GM21528 (cell line): Measurements from ENCODE around the gene BORCS5.
"Not testable (repeated sequence)": the region's sequence is repeated elsewhere in the genome, so short reads cannot be mapped to it uniquely, and the experiment has no call there.

Experiments
- ATAC-seq: cut with Tn5 transposase; IDR thresholded peaks from one replicate; pipeline ENCODE4 v1.9.1; 2021; ENCODE audit warnings: mild to moderate bottlenecking, moderate library complexity; ENCODE audit not compliant: unreplicated experiment, low FRiP score

The BORCS5 gene

DNA sequence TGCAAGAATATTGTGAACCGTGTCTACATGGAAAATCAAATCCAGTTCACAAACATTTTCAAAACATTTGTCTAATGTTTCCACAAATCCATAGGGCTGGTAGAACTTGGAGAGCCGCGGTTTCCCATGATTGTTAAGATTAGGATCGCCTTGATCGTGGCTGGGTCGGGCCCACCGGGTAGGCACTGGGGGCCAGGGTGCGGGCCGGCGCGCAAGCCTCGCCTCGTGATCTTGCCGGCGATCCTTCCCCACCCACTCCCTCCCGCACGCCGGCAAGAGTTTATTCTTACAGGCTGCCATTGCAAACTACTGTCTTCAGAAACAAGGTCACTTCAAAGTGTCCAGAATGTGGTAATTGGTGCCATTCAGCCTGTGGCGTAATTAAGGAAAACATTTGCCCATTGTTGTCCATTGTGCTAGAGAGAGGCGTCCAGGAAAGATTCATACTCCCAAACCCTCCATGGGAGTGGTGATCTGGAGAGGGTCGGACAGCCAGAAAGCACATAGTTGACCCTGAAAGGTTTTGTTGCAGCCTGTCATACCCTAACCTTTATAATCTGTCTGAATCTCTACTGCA, 95.5 kb downstream of the BORCS5 start:
- no peak for ATAC-seq

DNA sequence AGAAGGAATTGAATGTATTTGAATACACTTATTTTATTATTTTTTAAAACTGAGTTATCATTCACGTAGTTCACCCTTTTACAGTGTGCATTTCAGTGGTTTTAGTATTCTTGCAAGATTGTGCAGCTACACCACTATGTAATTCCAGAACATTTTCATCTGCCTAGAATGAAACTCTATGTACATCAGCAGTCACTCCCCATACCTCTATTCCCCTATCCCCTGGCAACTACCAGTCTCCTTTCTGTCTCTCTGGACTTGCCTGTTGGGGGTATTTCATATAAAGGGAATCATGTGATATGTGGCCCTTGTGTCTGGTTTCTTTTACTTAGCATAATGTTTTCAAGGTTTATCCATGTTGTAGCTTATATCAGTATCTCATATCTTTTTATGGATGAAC, 96.8 kb downstream of the BORCS5 start:
- no peak for ATAC-seq

DNA sequence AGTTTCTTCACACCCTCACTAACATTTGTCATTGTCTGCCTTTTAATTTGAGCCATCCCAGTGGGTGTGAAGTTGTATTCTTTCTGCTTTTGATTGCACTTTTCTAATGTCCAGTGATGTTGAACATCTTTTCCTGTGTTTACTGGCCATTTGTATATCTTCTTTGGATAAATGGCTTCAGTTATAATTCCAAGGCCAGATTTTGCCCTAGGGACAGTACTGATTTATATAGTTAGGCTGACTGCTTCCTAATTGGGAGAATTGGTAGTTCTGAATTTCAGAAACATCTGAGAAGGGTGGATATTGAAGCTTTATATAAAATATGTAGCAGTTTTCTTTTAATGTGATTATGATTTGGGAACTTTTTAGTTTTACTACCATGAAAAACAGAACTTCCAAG, 97.4 kb downstream of the BORCS5 start:
- ATAC-seq, result no peak

DNA sequence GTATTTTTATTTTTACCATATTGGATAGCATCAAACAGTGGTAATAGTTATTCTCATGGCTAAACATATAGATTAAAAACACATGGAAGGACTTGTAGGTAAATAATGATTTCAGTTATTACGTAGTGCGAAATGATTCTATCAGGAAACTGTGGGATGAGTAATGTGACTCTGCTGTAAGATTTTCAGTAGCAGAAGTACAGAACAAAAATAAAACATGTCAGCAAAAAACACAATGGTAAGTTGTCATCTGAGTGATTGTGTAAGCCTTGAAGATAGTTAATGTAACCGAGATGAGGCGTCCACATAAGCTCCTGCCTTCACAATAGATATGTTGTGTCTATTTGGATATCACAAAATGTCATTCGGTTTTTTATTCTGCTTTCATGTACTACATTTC, 99.8 kb downstream of the BORCS5 start:
- ATAC-seq, result no peak

DNA sequence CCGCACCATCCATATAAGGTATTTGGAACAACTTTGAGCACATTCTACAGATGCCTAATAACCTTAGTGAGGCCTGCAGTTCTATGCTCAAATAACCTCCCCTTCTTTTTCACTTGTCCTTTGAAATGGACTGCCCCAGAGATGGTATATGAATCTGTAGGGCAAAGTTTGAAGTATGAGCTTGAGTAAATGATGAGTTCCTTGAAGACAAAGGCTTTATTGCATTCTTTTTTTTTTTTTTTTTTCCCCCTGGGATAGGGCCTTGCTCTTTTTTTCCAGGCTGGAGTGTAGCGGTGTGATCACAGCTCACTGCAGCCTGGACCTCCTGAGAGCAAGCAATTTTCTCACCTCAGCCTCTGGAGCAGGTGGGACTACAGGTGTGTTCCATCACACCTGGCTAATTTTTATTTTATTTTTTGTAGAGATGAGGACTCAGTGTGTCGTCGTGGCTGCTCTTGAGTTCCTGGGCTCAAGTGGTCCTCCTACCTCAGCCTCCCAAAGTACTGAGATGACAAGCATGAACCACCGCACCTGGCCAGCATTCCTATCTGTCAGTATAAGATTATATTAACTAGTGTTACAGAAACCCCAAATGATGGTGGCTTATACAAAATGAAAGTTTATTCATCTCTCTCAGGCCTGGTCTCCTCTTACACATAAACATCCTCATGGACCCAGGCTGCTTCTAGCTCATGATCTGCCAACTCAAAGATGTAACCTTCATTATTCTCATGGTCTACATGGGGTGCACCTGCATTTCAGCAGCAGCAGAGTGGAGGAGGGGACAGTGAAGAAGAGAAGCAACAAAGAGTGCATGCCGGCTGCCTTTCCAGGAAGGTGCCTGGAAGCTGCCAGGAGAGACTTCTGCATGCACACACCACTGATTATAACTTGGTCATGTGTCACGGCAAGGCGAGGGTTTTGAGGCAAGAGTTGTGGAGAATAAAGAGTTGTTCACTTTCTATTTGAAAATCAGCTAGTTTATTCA, 104.4 kb downstream of the BORCS5 start:
- no peak for ATAC-seq

DNA sequence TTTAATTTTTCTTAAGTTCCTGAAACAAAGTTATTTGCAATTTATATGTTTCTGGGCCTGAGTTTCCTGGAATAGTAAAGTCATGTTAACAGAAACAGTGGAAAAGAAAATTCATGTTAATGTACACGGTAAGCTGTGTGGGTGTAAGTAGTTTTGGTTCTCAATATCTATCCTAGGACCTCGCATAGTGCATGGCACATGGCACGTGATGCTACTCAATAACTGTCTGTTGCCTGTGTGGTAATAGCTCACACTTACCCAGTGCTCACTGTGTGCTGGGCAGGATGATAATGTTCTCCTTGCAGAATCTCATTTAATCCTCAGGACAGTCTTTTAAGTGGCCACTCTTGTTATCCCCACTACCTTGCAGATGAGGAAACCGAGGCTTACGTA, 105.0 kb downstream of the BORCS5 start:
- no peak for ATAC-seq

DNA sequence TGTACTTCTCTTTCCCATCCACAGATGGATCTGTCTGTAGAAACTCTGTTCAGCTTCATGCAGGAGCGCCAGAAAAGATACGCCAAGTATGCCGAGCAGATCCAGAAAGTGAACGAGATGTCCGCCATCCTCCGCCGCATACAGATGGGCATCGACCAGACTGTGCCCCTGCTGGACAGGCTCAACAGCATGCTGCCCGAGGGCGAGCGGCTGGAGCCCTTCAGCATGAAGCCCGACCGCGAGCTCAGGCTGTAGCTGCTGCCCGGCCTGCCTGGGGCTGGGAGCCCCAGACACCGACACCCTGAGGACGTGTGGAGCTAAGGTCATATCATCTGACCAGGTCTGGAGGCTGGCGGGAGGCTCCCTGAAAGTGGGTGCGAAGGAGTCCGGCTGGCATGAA, 108.6 kb downstream of the BORCS5 start:
- no peak for ATAC-seq

DNA sequence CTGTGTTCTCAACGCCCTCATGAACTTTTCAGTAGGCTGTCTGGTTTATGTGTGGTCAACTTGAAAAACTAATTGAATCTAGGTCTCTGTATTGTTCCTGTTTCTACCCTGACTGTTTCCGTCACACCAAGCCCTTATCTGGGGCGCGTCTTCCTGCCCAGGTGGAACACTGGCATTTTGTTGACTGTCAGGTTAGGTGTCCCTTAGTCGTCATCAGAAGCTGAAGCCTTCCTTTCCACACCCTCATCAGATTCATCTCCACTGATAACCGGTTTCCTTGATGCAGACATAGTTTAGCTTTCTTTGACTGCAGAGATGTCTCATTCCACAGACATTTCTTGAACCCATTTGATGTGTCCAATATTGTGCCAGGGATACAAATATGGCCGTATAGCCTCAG, 109.3 kb downstream of the BORCS5 start:
- no peak for ATAC-seq

DNA sequence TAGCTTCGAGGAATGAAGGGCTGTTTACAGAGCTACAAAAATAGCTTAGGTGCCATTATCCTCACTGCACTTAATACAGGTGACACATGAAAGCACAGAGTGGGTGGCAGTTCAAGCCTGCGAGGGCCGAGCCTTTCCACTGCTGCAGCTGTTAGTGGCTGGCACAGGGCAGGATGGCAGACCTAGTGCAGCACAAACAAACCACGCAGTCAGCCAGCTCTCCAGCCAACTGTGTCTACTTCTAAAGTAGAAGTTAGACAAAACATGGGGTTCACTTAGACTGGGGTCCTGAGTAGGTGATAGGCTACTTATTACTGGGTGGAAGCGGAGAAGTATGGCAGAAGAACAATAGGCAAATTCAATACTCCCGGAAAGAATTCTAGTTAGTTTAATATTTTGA, 110.4 kb downstream of the BORCS5 start:
- ATAC-seq, result no peak

DNA sequence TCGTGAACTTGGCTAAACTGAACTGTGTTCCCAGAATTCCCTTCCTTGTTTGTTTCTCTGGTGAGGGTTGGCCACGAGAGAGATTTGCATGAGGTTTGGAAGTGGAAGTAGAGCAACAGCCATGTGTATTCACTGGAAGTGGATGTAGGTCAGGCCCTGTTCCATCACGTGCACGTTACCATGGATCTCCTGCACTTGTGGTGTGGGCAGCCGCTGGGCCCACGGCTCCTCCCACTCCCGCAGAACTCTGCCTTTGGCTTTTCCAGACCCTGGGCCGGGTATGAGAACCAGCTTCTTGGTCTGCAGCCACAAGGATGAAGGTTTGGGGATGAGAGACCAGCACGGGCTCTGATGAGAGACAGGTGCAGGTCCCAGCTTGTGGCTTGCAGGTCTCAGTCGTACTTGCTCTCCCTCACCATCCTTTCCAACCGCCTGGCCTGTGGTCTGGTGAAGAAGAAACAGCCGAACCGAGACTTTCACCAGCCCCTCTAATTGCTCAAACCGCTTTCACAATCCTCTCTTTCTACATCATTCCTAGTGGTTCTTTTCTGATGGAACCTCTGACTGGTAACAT, 110.9 kb downstream of the BORCS5 start:
- no peak for ATAC-seq

DNA sequence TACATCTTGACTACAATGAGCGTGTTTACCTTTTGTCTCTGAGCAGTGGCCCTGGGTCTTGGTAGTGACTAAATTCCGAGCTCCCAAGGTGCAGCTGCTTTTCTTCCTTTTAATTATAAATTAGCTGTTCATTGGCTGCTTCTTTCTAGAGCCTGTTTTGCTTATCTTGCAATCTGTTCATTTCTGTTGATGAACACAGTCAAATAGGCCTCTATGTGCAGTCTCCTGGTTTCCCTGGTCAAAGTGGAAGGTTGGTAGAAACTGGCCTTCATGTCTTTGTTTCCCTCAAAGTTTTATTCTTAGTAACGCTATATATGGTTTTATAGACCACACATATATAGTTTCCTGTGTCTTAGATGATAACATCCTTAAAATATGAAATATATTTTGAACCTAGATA, 111.7 kb downstream of the BORCS5 start:
- no peak for ATAC-seq

DNA sequence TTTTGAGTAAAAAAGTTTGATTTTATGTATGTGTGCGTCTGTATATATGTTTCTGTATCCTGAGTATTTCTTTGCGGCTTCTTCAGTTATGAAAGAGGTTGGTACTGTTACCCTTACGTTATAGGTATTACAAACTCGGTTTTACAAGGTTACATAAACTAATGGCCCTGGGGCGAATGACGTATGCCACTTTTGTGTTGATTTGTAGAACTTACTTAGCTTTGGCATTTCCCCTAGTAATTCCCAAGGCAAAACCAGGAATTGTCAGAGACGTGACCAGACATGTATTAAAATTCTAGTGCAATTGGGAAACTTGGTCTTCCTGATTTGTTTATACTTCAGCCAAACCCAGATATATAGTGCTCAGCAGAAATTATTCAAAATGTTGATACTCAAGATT, 112.5 kb downstream of the BORCS5 start:
- no peak for ATAC-seq

DNA sequence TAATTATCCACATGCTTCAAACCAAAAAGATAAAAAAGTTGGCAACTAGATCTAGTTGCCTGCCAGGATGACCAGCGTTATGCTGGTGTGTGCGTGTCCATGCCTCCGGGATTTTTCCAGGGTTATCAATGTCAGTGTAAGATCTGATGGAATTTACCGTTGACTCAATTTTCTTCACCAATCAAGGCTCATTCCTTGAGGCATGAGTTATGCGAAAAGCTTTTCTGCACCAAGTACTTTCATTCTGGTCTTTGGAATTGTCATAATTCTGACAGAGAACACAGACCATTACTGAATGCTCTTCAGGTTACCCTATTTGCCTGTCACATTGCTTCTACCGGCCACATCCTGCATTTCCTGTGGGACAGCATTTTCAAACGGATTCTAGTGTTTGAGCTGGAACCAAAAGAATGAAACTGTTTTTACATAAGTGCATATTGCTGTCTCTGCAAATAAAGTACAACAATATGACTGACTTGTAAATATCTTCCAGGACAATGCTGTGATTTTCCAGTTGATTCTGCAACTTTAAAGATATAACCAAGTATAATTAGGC, 114.0 kb downstream of the BORCS5 start:
- ATAC-seq, result no peak

DNA sequence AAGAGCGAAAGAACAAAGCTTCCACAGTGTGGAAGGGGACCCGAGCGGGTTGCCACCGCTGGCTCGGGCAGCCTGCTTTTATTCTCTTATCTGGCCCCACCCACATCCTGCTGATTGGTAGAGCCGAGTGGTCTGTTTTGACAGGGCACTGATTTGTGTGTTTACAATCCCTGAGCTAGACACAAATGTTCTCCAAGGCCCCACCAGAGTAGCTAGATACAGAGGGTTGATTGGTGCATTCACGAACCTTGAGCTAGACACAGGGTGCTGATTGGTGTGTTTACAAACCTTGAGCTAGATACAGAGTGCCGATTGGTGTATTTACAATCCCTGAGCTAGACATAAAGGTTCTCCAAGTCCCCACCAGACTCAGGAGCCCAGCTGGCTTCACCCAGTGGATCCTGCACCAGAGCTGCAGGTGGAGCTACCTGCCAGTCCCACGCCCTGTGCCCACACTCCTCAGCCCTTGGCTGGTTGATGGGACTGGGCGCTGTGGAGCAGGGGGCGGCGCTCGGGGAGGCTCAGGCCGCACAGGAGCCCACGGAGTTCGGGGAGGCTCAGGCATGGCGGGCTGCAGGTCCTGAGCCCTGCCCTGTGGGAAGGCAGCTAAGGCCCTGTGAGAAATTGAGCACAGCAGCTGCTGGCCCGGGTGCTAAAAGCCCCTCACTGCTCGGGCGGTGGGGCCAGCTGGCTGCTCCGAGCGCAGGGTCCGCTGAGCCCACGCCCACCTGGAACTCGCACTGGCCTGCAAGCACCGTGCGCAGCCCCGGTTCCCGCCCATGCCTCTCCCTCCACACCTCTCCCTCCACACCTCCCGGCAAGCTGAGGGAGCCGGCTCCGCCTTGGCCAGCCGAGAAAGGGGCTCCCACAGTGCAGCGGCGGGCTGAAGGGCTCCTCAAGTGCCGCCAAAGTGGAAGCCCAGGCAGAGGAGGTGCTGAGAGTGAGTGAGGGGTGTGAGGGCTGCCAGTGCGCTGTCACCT, 115.4 kb downstream of the BORCS5 start:
- not testable (repeated sequence) for ATAC-seq

DNA sequence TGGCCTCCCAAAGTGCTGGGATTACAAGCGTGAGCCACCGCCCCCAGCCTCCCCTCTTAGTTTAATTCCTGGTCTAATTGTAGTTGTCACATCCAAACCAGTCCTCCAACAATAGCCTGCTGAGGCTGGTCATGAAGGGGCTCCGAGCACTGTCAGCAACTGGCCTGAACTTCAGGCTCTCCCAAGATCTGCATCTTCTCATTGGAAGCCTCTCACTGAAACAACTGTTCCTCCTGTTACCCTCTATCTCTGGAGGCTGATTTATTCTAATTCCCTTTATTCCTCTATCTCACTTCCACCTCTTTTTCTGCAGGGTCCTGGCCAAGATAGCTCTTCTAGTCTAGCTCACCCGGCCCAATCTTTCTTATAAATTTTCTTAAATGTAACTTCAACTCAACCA, 116.3 kb downstream of the BORCS5 start:
- ATAC-seq, result no peak

DNA sequence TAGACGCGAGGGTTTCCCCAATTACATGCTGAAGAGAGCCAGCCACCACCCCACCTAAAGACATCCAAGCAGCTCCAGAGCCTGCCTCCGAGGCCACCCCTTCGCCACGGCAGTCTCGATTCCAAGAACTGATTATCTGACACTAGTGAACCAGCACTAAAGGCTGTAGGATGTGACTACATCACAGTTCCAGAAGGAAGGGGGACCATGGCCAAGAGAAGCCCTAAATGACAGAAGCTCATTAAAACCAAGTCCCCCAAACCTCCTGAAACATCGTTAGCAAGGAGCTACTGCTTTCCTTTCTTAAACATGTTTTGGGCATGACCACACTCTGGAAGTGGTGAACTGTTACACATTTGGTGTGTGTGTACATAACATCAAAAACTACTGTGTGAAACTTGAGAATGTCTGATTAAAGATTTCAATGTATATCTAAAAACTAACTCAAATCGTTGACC, 117.6 kb downstream of the BORCS5 start:
- ATAC-seq, result peak; percentile 24

DNA sequence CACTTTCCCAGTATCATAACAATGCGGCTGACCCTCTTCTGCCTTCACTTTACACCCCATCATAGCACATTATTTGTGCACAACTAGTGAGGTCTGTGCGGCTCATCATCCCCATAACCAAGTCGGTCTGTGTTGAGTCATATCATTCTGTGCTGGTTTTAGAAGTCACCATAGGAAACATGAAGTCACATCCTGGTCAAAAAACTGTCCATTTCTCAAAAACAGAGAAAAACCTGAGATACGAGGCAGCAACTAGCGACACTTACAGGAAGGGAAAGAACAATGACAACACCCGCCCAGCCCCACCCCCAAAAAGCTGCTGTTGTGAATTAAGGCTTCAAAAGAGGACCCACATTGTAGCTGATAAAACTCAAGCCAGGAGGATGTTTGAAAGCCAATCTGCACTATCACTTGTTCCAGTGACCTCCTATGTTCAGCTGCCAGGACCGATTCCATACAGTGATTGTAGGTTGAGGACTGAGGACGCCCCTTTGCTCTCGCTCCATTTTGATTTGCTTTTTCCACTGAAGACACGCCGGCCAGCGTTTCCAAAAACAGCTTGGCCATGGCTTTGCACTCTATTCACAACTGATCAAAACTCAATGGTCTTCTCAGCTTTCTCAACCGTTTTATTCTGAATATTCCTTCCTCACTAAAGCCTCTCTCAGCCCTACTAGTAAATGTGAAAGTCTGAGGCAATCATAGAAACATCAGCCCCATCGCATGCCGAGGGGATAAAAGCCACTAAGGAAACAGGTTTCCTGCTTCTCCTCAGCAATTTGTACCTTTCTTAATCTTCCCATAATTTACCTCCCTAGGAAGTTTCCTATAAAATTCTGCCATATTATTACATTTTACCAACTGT, 118.3 kb downstream of the BORCS5 start:
- peak; percentile 88 for ATAC-seq

DNA sequence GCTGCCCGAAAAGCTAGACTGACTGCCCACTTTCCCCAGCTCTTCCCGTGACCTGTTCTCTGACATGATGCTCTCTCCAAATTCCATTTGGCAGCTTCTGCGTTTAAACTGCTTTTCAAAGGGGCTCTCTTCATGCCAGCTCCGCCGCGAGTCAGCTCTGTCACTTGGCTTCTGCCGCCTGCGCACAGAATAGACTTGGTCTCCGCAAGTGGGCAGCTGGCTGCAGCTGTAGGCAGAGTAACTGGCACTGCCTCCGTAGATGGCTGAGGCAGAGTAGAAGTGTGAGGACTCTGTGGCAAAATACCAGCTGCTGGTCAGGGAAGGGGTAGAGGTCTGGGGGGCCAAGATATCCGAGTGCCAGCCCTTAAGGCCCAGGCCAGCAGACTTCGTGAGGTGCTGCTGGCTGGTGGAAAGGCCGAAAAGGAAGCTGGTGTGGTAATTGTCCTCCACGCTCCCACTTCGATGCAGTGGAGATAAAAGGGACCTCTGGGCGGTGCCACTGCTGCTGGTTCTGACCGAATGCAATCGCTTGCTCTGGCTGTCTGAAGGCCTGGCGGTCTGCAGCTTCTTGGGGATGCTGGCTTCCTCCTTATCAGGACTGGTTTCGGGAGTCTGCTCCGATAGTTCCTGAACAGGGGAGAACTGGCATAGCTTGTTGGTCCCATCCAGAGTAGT, 120.1 kb downstream of the BORCS5 start:
- ATAC-seq, result no peak

DNA sequence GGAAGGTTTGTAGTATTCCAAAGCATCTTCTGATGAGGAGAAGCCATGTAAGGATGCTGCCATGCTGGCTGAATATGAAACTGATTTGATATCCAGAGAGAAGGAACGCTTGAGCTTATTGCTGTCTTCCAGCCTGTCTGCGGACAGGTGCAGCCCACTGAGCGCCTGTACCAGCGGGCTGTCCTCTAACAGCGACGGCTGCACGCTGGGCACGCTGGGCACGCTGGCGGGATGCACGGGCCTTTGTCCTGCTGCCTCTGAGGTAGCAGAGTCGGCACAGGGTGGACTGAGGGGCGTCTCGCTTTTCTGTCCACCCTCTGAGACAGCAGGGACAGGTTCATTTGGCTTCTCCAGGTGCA, 120.6 kb downstream of the BORCS5 start:
- no peak for ATAC-seq
